MM.1S (cell line): ENCODE measurements around the gene NFAT5.

ENCODE experiments used
- DNase-seq: peaks from one replicate; pipeline ENCODE4 v3.0.0-alpha.2; 2015
- H2AFZ ChIP-seq: fragments of 300-600 bp; sonication (generic); 2 replicates; pipeline ENCODE4 v1.6.0; 2016; ENCODE audit warnings: antibody characterized with exemption, low read length
- H3F3A ChIP-seq: fragments of 300-600 bp; sonication (generic); 2 replicates; pipeline ENCODE4 v1.6.1; 2016; ENCODE audit warnings: mild to moderate bottlenecking, antibody characterized with exemption, low read length, moderate library complexity, mixed read lengths; ENCODE audit not compliant: insufficient read depth
- H3K27ac ChIP-seq: fragments of 300-600 bp; sonication (generic); 2 replicates; pipeline ENCODE4 v1.5.1; 2016; ENCODE audit warnings: mild to moderate bottlenecking, low read length
- H3K27me3 ChIP-seq: fragments of 300-600 bp; sonication (generic); replicated peaks from 2 replicates; pipeline ENCODE4 v1.6.0; 2016; ENCODE audit warnings: low read length; ENCODE audit not compliant: insufficient read depth
- H3K36me3 ChIP-seq: fragments of 300-600 bp; sonication (generic); replicated peaks from 2 replicates; pipeline ENCODE4 v1.6.1; 2016; ENCODE audit warnings: mild to moderate bottlenecking, low read length, mixed read lengths; ENCODE audit not compliant: insufficient read depth
- H3K4me1 ChIP-seq: fragments of 300-600 bp; sonication (generic); 2 replicates; pipeline ENCODE4 v1.6.1; 2016; ENCODE audit warnings: low read length, mixed read lengths
- H3K4me2 ChIP-seq: fragments of 300-600 bp; sonication (generic); 2 replicates; pipeline ENCODE4 v1.6.0; 2016; ENCODE audit warnings: low read depth, low read length
- H3K4me3 ChIP-seq: fragments of 300-600 bp; sonication (generic); 2 replicates; pipeline ENCODE4 v1.5.1; 2016; ENCODE audit warnings: low read length, mixed read lengths
- H3K79me2 ChIP-seq: fragments of 300-600 bp; sonication (generic); 2 replicates; pipeline ENCODE4 v1.6.1; 2016; ENCODE audit warnings: mixed run types, low read length, mixed read lengths
- H3K9ac ChIP-seq: fragments of 300-600 bp; sonication (generic); 2 replicates; pipeline ENCODE4 v1.6.1; 2016; ENCODE audit warnings: low read length, mixed read lengths
- H3K9me2 ChIP-seq: fragments of 300-600 bp; sonication (generic); replicated peaks from 2 replicates; pipeline ENCODE4 v1.6.1; 2016; ENCODE audit warnings: mild to moderate bottlenecking, low read length, mixed read lengths; ENCODE audit not compliant: insufficient read depth
- H3K9me3 ChIP-seq: fragments of 300-600 bp; sonication (generic); replicated peaks from 2 replicates; pipeline ENCODE4 v1.6.1; 2016; ENCODE audit warnings: mild to moderate bottlenecking, low read length, mixed read lengths; ENCODE audit not compliant: insufficient read depth
- H4K20me1 ChIP-seq: fragments of 300-600 bp; sonication (generic); 2 replicates; pipeline ENCODE4 v1.6.1; 2016; ENCODE audit warnings: mild to moderate bottlenecking, low read length, moderate library complexity, mixed read lengths; ENCODE audit not compliant: insufficient read depth
- EZH2 ChIP-seq: fragments of 300-600 bp; sonication (generic); optimal IDR thresholded peaks from 2 replicates; pipeline ENCODE3; 2017; ENCODE audit warnings: low read depth, mild to moderate bottlenecking, antibody characterized with exemption, low read length, mixed read lengths
- EZH2phosphoT487 ChIP-seq: fragments of 300-600 bp; sonication (generic); IDR thresholded peaks from 2 replicates; pipeline ENCODE4 v1.6.1; 2018; ENCODE audit warnings: antibody characterized with exemption, low read length
- TF ChIP-seq, protein P1 (sequence below): fragments of 300-600 bp; sonication (generic); IDR thresholded peaks from 2 replicates; pipeline ENCODE4 v1.5.1; 2016; ENCODE audit warnings: antibody characterized with exemption, low read length, mixed read lengths

The NFAT5 gene

DNA sequence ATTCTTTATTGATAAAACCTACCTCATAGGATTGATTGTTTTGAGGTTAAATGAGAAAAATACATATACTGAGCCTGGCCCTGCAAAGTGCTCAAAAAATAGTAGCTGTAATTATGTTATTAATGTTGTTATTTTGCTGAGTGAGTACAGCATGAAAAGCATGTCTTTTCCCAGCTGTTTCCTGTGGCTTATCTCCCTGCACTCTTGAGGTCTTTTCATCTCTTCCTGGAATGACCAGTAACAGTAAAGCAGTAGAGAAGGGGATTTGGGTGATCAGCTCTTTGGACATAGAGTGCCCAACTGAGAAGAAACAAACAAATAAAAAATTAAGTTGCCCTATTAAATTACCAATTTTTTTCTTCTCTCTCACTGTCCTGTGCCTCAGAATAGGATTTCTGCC, 53.7 kb downstream of the NFAT5 start:
- Histone ChIP-seq H3K27ac (no peak overlapping the region), H3K4me1 (no peaks in the 10 kb centered on the region), H3K4me3 (no peak overlapping the region), H3K9me3 (no peaks in the 10 kb centered on the region), H3K36me3 (no peaks in the 10 kb centered on the region), H3K4me2 (no peak overlapping the region), H2AFZ (no peak overlapping the region), H3K9ac (no peak overlapping the region), H3K79me2 (peaks cover 14% of the 10 kb centered on the region), H3K9me2 (no peaks in the 10 kb centered on the region), H3K27me3 (no peaks in the 10 kb centered on the region), H3F3A (peaks cover 3% of the 10 kb centered on the region; the same call in 1 of the 2 replicates), H4K20me1 (0 out of 2 replicates have a peak, but pooled peaks cover 3% of the 10 kb centered on the region)
- no peak for DNase-seq
- TF ChIP-seq EZH2 (no peak), EZH2phosphoT487 (no peak)
- TF ChIP-seq, protein P1, sequence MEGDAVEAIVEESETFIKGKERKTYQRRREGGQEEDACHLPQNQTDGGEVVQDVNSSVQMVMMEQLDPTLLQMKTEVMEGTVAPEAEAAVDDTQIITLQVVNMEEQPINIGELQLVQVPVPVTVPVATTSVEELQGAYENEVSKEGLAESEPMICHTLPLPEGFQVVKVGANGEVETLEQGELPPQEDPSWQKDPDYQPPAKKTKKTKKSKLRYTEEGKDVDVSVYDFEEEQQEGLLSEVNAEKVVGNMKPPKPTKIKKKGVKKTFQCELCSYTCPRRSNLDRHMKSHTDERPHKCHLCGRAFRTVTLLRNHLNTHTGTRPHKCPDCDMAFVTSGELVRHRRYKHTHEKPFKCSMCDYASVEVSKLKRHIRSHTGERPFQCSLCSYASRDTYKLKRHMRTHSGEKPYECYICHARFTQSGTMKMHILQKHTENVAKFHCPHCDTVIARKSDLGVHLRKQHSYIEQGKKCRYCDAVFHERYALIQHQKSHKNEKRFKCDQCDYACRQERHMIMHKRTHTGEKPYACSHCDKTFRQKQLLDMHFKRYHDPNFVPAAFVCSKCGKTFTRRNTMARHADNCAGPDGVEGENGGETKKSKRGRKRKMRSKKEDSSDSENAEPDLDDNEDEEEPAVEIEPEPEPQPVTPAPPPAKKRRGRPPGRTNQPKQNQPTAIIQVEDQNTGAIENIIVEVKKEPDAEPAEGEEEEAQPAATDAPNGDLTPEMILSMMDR: no peak

DNA sequence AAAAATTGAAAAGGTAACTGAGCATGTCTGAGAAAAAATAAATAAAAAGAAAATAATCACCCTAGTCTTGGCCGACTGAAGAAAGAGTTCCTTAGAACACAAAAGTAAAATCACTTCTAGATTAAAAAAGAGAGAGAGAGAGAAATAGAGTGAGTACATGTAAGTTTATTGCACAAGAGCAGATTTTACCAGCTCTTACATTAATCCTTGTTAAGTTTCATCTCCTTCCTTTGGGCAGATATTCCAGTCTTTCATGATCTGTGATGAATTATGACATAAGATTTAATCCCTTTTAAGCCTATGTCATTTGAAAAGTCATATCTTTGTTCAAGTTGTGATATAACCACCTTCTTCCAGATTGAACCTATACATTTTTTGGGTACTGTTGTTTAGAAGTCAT, 54.8 kb downstream of the NFAT5 start:
- Histone ChIP-seq H3K4me1 (no peaks in the 10 kb centered on the region), H3K4me2 (no peak overlapping the region), H3K36me3 (no peaks in the 10 kb centered on the region), H3K27me3 (no peaks in the 10 kb centered on the region), H2AFZ (no peak overlapping the region), H3K27ac (no peak overlapping the region), H3F3A (peaks cover 3% of the 10 kb centered on the region; the same call in 1 of the 2 replicates), H3K79me2 (peaks cover 14% of the 10 kb centered on the region), H3K9ac (no peak overlapping the region), H3K9me3 (no peaks in the 10 kb centered on the region), H3K4me3 (no peak overlapping the region), H3K9me2 (no peaks in the 10 kb centered on the region), H4K20me1 (0 out of 2 replicates have a peak, but pooled peaks cover 3% of the 10 kb centered on the region)
- DNase-seq: no peak
- TF ChIP-seq, protein P1: no peak
- TF ChIP-seq EZH2 (no peak), EZH2phosphoT487 (no peak)

DNA sequence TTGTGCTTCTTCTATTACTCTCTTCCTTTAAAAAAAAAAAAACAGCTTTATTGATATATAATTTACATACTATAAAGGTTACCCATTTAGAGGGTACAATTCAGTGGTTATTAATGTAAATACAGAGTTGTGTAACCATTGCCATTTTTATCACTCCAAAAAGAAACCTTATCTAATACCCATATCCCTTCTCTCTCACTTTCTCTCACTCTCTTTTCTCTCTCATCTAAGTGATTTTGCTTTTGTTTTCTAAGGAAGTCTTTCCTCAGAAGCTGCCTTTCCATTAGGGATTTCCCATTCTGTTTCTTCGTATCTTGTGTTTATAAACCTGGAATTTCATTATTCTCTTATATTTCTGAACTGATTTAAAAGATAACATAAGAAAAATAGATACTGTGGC, 55.5 kb downstream of the NFAT5 start:
- H3K9me3 ChIP-seq: no peaks in the 10 kb centered on the region
- H3K4me2 ChIP-seq: no peak overlapping the region
- 0 out of 2 replicates have a peak, but pooled peaks cover 8% of the 10 kb centered on the region for H3K79me2 ChIP-seq
- H3K36me3 ChIP-seq: no peaks in the 10 kb centered on the region
- no peak overlapping the region for H3K9ac ChIP-seq
- H3K4me1 ChIP-seq: no peaks in the 10 kb centered on the region
- H2AFZ ChIP-seq: no peak overlapping the region
- H3K9me2 ChIP-seq: no peaks in the 10 kb centered on the region
- DNase-seq: no peak
- H3K27me3 ChIP-seq: no peaks in the 10 kb centered on the region
- TF ChIP-seq EZH2phosphoT487 (no peak), EZH2 (no peak)
- TF ChIP-seq, protein P1: no peak
- no peak overlapping the region for H3K4me3 ChIP-seq
- H4K20me1 ChIP-seq: 0 out of 2 replicates have a peak, but pooled peaks cover 3% of the 10 kb centered on the region
- H3F3A ChIP-seq: peaks cover 3% of the 10 kb centered on the region; the same call in 1 of the 2 replicates
- H3K27ac ChIP-seq: no peak overlapping the region
